Right lobe of liver (tissue), 4 donors: Measurements from ENCODE around the gene SHCBP1.

Experiments used
- POLR2A ChIP-seq: fragments of 450-650 bp; IDR thresholded peaks from one replicate; pipeline ENCODE4 v1.6.1; 2017; ENCODE audit warnings: antibody characterized with exemption, mild to moderate bottlenecking
- TF ChIP-seq, protein P1 (sequence below), 4 donors: fragments of 200-600 bp in 3 of 4; fragments of 450-650 bp in 1 of 4; IDR thresholded peaks; one replicate each; pipeline versions ENCODE4 v1.5.1 to v1.8.0; 2016 to 2022; ENCODE audit warnings: antibody characterized with exemption in 4 of 4, mild to moderate bottlenecking in 2 of 4
- donor health status: DM: no; HTN: no; CAD: no.
- donor health status: DM: no; HTN: no; CAD: no.
- donor health status: DM: no; HTN: yes; CAD: no.

DNA sequence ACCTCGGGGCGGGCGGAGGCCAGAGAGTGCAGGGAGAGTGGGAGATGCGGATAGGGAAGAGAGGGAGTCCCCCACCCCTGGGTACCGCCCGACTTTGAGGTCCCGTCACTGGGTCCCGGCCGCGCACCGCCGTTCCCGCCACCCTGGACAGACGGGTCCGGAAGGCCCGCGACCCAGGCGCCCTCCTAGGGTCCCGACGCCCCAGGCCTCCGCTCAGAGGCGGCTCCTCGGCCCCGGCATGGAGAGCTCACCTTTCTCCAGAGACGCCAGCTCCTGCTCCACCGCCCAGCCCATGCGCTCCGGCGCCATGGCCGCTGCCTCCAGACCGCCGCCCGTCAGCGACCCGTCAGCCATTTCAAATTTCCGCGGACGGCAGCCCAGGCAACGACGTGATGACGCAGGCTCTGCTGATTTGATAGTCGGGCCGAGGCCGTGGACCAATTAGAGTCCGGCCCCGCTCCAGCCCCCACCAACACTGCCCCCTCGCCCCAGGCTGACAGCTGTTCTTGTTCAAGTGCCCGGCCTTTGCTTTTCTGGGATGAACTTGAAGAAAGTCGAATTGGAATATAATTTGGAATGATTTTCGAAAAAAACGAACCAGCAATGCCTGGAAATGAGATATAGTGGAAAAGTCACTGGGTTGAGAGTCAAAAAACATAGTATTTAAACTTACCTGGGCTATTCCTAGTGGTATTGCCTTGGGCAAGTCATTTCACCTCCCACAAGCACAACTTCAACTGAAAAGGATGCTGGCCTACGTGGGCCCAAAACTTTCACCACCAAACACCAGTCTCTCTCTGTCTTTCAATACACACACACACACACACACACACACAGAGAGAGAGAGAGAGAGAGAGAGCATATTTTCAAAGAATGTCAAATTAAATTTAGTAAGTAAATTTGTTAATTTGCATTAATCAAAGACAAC, at the start of gene SHCBP1:
- TF ChIP-seq, protein P1, sequence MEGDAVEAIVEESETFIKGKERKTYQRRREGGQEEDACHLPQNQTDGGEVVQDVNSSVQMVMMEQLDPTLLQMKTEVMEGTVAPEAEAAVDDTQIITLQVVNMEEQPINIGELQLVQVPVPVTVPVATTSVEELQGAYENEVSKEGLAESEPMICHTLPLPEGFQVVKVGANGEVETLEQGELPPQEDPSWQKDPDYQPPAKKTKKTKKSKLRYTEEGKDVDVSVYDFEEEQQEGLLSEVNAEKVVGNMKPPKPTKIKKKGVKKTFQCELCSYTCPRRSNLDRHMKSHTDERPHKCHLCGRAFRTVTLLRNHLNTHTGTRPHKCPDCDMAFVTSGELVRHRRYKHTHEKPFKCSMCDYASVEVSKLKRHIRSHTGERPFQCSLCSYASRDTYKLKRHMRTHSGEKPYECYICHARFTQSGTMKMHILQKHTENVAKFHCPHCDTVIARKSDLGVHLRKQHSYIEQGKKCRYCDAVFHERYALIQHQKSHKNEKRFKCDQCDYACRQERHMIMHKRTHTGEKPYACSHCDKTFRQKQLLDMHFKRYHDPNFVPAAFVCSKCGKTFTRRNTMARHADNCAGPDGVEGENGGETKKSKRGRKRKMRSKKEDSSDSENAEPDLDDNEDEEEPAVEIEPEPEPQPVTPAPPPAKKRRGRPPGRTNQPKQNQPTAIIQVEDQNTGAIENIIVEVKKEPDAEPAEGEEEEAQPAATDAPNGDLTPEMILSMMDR (IDR thresholded peaks at IDR 0.05), result no peak
- TF ChIP-seq POLR2A, result no peak
